GM12891 (cell line): ENCODE measurements around the gene RPEL1.

ENCODE experiments used
- POLR2A ChIP-seq: IDR thresholded peaks from 2 replicates; pipeline ENCODE4 v1.6.1; 2011; ENCODE audit warnings: low read depth, low read length, control low read depth
- POLR2AphosphoS5 ChIP-seq: IDR thresholded peaks from 2 replicates; pipeline ENCODE4 v1.6.1; 2011; ENCODE audit warnings: low read depth, low read length, control low read depth

- TF ChIP-seq POLR2AphosphoS5 (no peak), POLR2A (no peak)
Measured at GRCh38 chr10:103202319-103202718, 43.4 kb upstream of the RPEL1 start.
